C4-2B (cell line): ENCODE results near the gene TIMP1.

Experiments used
- ZFX ChIP-seq: fragments of 450-650 bp; IDR thresholded peaks from 2 replicates; pipeline ENCODE4 v1.6.1; 2017
- TF ChIP-seq, protein P1 (sequence below): fragments of 450-650 bp; conservative IDR thresholded peaks from 2 replicates; pipeline ENCODE4 v1.5.1; 2017; ENCODE audit warnings: mild to moderate bottlenecking

DNA sequence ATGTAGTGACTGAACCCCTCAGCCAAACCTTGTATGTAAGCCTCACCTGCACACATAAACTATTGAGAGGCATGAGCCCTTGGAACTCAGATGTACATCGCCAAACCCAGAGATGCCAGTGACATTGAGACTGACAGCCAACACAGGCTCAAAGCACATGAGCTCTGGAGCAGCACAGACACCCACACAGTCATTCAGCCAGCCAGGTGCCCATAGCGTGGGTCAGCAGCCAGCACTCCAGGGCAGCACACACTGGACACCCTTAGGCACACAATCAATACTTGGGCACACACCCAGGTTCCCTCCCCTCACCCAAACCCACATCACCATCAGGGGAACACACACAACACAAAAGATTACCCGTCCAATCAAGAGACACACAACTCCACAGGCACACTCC is 4.3 kb upstream of the TIMP1 start:
- TF ChIP-seq, protein P1, sequence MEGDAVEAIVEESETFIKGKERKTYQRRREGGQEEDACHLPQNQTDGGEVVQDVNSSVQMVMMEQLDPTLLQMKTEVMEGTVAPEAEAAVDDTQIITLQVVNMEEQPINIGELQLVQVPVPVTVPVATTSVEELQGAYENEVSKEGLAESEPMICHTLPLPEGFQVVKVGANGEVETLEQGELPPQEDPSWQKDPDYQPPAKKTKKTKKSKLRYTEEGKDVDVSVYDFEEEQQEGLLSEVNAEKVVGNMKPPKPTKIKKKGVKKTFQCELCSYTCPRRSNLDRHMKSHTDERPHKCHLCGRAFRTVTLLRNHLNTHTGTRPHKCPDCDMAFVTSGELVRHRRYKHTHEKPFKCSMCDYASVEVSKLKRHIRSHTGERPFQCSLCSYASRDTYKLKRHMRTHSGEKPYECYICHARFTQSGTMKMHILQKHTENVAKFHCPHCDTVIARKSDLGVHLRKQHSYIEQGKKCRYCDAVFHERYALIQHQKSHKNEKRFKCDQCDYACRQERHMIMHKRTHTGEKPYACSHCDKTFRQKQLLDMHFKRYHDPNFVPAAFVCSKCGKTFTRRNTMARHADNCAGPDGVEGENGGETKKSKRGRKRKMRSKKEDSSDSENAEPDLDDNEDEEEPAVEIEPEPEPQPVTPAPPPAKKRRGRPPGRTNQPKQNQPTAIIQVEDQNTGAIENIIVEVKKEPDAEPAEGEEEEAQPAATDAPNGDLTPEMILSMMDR: no peak
- no peak for TF ChIP-seq ZFX
